CD4-positive, alpha-beta T cell treated with Interleukin-6 for 4 hours (primary cell): ENCODE measurements around the gene DPYD.

Experiments
- DNase-seq: peaks from one replicate; pipeline ENCODE4 v3.0.0-alpha.2; 2020; ENCODE audit warnings: mixed read lengths

Gene DPYD

DNA sequence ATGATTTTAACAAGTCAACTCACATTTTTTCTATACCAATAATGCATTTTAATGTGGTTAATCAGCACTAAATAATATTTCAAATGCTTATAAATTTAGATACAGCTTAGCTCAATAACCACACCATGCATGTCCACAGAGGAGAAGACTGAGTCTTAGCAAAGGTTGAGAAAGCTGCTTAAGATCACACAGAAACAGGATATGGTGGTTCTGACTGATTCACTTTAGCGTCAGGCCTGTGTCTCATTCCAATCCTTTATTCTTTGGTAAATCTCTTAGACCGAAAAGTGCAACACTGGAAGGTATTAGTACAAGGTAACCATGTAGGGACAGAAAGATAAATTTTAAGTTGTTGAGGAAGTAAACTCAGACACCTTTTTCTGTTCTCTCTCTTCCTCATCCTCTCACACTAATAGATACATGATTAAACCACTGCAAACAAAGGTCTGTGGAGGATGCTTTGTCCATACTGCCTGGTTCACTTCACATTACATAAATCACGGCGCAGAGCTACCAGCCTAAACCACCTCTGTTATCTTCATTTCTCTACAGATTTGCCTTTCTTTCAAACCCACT is 139.0 kb downstream of the DPYD start:
- no peak for DNase-seq

DNA sequence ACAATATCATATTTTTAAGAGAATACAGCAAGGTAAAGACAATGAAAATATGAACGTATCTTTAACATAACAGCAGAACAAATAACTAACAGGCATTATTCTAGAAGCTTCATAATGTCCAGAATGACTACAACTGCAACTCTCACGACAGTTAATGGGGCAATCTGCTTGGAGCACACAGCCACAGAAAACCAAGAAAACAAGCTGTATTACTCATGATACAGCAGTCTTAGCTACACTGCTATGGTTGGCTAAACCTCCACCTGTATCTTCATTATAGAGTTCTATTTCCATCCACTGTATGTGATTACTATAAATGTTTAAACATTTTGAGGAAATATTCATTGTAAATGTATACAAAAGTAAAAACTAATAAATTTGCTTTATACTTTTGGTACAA is 139.9 kb downstream of the DPYD start:
- DNase-seq = no peak

DNA sequence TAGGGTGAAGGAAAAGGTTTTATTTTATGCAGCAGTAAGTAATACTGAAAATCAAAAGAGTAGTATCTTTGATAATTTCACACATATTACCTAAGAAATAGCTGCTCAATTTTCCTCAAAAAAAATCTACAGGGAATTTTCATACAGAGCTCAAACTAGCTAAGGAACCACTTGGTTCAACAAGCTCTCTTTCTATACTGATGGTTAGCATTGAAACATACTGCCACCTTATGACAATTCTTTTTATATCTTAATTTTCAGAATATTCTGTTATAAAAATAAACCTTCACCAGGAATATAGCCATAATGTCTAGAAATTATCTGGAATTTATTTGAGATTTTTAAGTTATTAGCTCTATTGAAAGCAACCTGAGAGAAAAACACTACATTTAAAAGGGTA is 142.1 kb downstream of the DPYD start:
- DNase-seq = no peak

DNA sequence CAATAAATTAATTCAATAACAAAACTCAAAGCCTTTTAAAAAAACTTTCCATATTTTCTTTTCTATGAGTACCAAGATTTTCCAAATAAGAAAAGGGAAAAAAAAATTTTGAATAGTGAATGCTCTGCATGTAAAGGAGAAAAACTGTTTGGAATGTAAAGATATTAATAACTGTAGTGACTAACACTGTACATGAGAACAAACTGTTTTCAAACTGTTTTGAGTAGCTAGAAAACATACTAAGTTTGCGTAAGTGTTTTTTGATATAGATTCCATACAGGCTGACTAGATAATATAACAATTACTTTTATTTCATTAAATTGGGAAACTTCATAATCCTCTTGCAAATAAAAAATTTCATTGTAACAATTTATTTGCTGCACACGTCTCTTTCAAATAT is 150.5 kb downstream of the DPYD start:
- no peak for DNase-seq

- no peak for DNase-seq
These were observed 153.5 kb downstream of the DPYD start for GRCh38 chr1:97767381-97767780.

GRCh38 chr1:97764991-97765390 is 155.8 kb downstream of the DPYD start:
- DNase-seq = no peak

- DNase-seq = no peak
These were observed 159.2 kb downstream of the DPYD start for GRCh38 chr1:97761637-97762036.

GRCh38 chr1:97759078-97759477 is 161.8 kb downstream of the DPYD start:
- no peak for DNase-seq

DNA sequence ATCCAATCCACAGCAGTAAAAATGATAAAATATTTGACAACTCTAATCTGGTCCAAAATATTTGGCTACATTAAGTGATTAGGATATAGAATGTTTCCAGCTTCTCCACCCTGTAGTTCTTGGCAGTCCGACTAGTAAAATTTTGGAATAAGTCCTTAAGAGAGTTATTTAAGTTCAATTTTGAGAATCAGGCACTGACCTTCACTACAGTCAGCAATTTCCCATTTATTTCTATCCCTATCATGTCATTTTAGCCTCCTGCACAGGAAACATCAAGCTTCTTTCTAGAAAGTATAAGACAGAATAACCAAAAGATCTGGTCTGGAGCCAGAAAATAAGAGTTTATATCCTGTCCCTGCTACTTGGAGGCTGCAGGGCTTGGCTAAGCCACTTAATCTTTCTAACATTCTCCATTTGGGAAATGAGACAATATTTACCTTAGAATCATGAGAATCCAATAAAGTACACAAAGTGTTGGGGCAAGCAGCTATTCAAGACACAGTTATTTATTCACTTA is 162.2 kb downstream of the DPYD start:
- no peak for DNase-seq

DNA sequence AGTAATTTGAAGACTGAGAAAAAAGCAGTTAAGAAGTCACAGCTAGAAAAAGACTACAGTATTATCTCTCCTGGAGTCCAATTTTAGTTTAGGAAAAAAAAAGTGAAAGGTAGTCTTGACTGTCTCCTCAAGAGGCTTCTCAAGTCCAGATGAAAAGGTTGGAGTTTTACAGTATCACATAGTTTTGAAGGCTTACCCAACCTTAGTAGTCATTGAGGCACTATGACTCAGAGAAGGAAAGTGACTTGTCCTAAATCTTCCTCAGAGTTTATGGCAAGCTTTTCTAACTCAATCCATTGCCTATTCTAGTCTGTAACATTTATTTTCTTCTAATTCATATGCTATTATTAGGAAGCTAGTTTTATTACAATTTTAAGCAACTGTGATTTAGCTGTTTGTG is 174.9 kb downstream of the DPYD start:
- DNase-seq = no peak

DNA sequence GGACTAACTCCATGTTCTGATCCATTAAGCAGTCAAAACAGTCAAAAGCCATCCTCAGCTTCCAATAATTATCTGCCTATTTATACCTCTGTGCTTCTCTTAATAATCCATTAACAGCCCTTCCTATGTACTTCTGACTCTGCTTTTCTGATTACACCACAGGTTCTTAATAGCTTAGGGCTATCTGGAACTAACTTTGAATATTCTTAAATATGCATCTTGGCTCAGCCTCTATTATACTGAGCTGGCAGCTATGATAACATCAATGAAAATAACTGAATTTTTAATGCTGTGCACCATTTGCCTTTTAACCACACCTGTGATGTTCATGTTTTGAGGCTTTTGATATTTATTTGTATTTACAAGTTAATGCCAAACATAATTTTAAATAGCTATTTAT is 175.9 kb downstream of the DPYD start:
- DNase-seq = no peak

GRCh38 chr1:97743129-97743528 is 177.7 kb downstream of the DPYD start:
- no peak for DNase-seq

DNA sequence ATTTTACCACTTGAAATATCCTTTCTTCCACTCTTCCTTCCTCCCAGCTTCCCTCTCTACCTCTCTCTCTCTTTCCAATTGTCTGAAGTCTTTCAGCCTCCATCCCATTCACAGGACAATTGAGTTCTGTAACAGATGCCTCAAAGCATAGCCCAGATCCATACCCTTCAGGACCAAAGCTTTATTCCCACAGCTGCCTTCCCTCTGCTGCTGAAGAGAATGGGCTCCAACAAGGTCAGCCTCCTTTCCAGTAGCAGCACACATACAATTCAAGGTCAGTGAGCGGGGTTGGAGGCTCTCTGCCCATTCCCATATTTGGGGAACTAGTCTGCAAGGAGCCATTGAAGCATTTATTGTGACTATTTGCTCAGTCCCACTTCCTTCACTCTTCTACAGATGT is 179.9 kb downstream of the DPYD start:
- no peak for DNase-seq

- DNase-seq = no peak
These were observed 181.2 kb downstream of the DPYD start for GRCh38 chr1:97739596-97740103.

DNA sequence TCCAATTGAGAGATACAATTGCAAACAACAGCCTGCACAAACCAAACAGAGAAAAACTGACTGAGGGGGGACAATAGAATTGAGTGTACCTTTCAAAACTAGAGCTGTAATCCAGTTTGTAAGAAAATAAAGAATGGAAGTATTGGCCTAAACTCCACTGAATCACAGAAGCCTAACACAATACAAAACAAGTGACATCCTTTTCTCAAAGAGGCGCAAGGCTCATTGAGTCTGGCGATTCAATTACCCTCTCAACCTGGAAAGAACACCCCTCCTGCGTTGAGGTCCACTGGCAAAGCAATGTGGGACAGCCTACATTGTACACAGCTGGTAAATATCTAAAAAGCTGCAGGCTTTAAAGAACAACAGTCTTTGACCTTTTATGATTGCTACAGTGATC is 182.6 kb downstream of the DPYD start:
- no peak for DNase-seq

DNA sequence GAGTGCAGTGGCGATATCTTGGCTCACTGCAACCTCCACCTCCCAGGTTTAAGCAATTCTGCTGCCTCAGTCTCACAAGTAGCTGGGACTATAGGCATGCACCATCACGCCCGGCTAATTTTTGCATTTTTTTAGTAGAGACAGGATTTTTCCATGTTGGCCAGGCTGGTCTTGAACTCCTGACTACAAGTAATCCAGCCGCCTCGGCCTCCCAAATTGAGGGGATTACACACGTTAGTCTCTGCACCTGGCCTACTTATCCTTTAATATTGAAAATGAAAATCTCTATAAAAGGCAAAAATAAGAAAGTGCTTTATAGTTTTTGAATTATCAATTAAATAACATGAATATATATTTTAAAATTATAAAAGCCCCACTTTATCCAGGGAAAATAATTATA is 190.6 kb downstream of the DPYD start:
- no peak for DNase-seq

DNA sequence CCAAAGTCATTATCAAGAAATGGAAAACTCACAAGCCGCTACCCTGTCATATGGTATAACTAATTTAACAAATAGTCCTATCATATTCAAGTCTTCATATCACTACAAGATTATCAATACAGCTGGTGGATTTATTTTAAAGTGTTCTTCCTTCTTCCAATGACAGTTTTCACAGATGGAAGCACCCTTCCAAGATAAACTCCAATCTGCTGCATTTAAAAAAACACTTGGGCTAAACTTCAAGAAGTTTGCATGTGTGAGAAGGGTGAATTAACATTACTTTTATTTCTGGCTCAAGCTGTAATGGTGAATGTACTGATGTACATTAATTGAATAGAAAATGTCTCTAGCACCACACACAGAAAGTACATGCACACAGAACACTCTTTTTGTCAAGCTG is 192.4 kb downstream of the DPYD start:
- no peak for DNase-seq

GRCh38 chr1:97727029-97727428 is 193.8 kb downstream of the DPYD start:
- no peak for DNase-seq

DNA sequence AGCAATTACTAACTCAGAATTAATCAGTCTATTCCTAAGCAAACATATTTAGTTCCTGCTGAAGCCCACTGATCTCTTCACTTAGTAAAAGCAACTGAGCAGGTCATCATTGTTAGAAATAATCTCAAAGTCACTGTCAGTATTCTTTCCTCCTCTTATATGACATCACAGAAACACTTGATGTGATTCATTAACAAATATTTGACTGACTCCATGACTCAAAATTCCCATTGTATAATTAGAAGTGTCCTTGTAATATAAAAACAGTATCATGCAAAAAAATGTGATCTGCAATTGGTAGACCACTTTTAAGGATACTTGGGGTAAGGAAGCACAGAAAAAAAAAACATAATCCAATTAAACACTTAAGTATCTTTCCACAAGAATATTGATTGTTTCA is 194.4 kb downstream of the DPYD start:
- DNase-seq = no peak

GRCh38 chr1:97721221-97721620 is 199.6 kb downstream of the DPYD start:
- no peak for DNase-seq

DNA sequence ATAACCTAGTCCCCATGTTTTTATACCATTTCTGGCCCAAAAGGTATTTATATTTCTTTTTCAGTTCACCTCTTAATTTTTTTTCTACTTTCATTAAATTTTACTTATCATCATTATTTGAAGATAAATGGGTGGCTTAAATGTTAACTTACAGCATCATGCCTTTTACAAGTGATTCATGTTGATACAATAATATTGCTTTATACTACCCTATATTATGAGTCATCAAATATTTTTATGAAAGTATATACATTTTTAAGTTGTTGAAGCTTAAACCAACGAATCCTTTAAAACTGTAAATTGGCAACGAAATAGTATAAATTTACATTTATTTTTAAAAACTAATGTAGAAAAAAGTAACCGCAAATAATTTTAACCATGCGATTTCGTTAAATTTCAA is 207.9 kb downstream of the DPYD start:
- no peak for DNase-seq

DNA sequence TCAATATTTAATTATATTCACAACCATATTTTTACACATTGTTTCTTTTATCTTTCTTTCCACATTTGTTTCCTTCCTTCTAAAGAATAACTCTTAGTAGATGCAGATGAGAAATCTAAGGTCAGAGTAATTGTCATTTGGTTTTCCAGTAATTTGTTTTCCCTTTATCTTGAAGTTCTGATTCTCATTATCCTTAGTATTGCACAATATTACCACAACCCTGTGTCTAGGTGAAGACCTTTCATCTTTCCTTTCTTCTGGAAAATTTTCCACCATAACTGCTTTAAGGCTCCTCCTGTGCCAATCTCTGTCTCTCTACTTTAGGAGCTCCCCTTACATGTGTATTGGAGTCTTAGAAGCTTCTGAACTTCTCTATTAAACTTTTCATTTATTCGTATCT is 209.0 kb downstream of the DPYD start:
- no peak for DNase-seq

DNA sequence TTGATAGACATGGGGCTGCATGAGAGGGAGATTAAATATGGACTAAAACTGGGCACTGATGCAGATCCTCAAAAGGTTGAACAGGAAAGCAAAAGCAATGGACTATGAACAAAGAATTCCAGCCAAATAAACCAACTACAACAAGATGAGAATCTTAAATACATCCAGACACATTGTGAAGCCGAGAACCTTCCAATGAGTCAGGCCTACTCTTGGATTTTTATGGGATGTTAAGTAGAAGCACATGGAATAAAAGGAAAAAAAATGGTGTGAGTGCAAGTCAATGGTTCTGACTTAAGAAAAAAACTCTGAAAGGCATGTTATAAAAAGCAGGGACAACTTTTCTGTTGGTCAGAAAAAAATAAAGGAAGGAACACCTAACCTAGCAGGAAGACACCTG is 227.2 kb downstream of the DPYD start:
- DNase-seq = no peak

- no peak for DNase-seq
These were observed 229.5 kb downstream of the DPYD start for GRCh38 chr1:97691325-97691724.

DNA sequence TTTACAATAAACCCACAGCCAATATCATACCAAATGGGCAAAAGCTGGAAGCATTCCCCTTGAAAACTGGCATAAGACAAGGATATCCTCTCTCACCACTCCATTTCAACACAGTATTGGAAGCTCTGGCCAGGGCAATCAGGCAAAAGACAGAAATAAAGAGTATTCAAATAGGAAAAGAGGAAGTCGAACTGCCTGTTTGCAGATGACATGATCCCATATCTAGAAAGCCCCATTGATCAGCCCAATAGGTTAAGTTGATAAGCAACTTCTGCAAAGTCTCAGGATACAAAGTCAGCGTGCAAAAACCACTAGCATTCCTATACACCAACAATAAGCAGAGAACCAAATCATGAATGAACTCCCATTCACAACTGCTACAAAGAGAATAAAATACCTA is 235.5 kb downstream of the DPYD start:
- no peak for DNase-seq
